ENCODE measurements around the gene SLC7A4. TPM values are rescaled to one million over a fixed set of nuclear protein-coding genes. Genes with fewer than 3 reads are reported as not detected.

SLC7A4 gene
- polyA plus RNA-seq, 1 of the 3 experiments (the other 2 are of a cell fraction), result 0.02 TPM

DNA sequence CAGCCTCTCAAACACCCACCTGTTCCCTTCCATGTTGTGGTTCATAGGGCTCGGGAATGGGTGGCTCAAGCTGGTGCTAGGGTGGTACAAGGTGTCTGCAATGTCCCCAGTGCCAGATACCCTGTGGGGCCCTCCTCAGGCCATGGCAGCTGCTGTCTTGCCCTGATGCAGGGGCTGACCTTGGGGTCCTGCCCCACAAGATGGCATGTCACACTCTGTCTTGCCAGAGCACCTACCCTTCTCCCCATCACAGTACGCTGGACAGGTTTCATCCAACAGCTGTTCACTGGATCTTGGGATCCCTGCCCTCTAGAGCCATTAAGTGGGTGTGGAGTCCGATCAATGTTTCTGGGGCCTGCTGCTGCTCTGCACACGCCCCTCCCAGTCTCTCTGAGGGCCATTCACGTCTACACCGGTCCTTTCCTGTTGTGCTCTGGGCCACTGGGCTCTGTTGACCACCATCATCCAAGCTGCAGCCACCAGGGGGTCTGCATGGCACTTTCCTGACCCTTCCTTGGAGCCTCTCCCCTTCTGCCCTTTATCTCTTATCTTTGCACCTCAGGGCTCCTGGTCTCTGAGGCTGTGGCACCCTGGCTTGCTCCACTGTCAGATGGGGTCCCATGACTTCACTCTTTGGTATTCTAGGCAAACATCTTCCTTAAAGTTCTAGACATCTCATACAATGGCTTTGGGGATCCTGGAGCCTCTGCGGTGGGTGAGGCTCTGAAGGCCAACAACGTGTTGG, 20.5 kb upstream of the SLC7A4 start:
- ChIA-PET CTCF (interaction anchor here (0.7 to 1.4 kb wide), 3 partner anchors 11 to 20 kb away, joined by 3 to 4 read pairs (median 3); no protein-coding TSS in a partner anchor), POLR2A (no interaction called here)

DNA sequence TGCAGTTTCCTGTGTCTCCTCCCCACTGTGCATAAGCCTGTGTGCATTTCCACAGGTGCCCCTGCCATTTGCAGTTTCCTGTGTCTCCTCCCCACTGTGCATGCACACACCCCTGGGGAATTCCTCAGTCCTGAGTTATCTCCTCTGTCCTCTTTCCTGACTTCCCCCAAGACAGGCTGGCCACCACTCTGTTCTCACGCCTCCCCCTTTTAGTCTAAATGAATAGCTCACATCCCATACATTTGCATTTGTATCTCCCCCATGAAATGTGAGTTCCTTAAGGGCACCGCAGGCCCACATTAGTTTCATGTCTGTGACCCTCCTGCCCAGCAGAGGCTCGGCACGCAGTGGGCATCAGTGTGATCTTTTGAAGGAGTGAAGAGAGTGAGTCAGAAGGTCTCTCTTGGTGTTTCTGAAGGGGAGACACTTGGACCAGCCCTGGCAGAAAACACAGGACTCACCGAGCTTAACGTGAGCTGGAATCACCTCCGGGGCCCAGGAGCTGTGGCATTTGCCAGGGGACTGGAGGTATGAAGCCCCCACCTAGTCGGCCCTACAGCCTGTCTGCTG, 19.6 kb upstream of the SLC7A4 start:
- no peak for DNase-seq
- WGBS (ENCODE audit: low lambda C conversion rate), result 74% methylated on average over 5 of the region's 8 CpGs
- CTCF ChIA-PET, result interaction anchor here (0.8 to 1.4 kb wide), 2 partner anchors 12 to 21 kb away, joined by 3 to 4 read pairs; no protein-coding TSS in a partner anchor

More for the DNA sequence above, 20.5 kb upstream of the SLC7A4 start:
- H3K27ac ChIP-seq (ENCODE audit: low read depth in 2 of 2, low read length in 1 of 2), result no peak overlapping the region
- H3K9me2 ChIP-seq, result no peaks in the 10 kb centered on the region
- no peak for TF ChIP-seq SIN3A (IDR thresholded peaks at IDR 0.05; ENCODE audit: borderline replicate concordance, low read depth, low read length)
- no peak for TF ChIP-seq MEF2A (IDR thresholded peaks at IDR 0.05; ENCODE audit: borderline replicate concordance, low read depth)
- TF ChIP-seq EP300 (IDR thresholded peaks at IDR 0.05; ENCODE audit: borderline replicate concordance in 1 of 2, low read depth in 1 of 2, low read length in 1 of 2), result no peak
- no peak for TF ChIP-seq ELF1 (IDR thresholded peaks at IDR 0.05)
- TF ChIP-seq TCF12 (IDR thresholded peaks at IDR 0.05), result no peak
- TF ChIP-seq JUND (IDR thresholded peaks at IDR 0.05), result no peak
- TF ChIP-seq FOXM1 (IDR thresholded peaks at IDR 0.05; ENCODE audit: low read depth), result no peak
- no peak for TF ChIP-seq POLR2AphosphoS5 (IDR thresholded peaks at IDR 0.05; ENCODE audit: low read depth, low read length)
- no peak for TF ChIP-seq NRF1 (IDR thresholded peaks at IDR 0.05; ENCODE audit: low read depth, low read length)
- TF ChIP-seq, protein P1, sequence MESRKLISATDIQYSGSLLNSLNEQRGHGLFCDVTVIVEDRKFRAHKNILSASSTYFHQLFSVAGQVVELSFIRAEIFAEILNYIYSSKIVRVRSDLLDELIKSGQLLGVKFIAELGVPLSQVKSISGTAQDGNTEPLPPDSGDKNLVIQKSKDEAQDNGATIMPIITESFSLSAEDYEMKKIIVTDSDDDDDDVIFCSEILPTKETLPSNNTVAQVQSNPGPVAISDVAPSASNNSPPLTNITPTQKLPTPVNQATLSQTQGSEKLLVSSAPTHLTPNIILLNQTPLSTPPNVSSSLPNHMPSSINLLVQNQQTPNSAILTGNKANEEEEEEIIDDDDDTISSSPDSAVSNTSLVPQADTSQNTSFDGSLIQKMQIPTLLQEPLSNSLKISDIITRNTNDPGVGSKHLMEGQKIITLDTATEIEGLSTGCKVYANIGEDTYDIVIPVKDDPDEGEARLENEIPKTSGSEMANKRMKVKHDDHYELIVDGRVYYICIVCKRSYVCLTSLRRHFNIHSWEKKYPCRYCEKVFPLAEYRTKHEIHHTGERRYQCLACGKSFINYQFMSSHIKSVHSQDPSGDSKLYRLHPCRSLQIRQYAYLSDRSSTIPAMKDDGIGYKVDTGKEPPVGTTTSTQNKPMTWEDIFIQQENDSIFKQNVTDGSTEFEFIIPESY (IDR thresholded peaks at IDR 0.05; ENCODE audit: borderline replicate concordance, low read depth), result no peak
- no peaks in the 10 kb centered on the region for H4K20me1 ChIP-seq (ENCODE audit: insufficient read depth)
- no peaks in the 10 kb centered on the region for H3K27me3 ChIP-seq (ENCODE audit: insufficient read depth)
- H3K4me2 ChIP-seq, result no peak overlapping the region
- no peak overlapping the region for H2AFZ ChIP-seq (ENCODE audit: low read depth)
- no peaks in the 10 kb centered on the region for H3F3A ChIP-seq (replicated peaks; ENCODE audit: insufficient read depth)
- H3K4me3 ChIP-seq (ENCODE audit: low read depth in 2 of 2, low read length in 1 of 2), result no peak overlapping the region
- 47% methylated on average over 7 of the region's 8 CpGs for whole genome bisulfite sequencing (ENCODE audit: low lambda C conversion rate)
- no peaks in the 10 kb centered on the region for H3K9me3 ChIP-seq
- no peaks in the 10 kb centered on the region for H3K36me3 ChIP-seq (replicated peaks in 1 of 2; ENCODE audit: control insufficient read depth in 1 of 2, insufficient read depth in 2 of 2, low read length in 1 of 2)
- no peak for DNase-seq
- no peaks in the 10 kb centered on the region for H3K79me2 ChIP-seq (ENCODE audit: insufficient read depth)
- H3K9ac ChIP-seq, result no peak overlapping the region
- H3K4me1 ChIP-seq (ENCODE audit: control insufficient read depth in 1 of 2, insufficient read depth in 2 of 2, low read depth in 1 of 2, low read length in 1 of 2), result peaks cover 0 to 3% of the 10 kb centered on the region in 2 experiments; a peak in 1 of 4 replicates

More for the DNA sequence above, 19.6 kb upstream of the SLC7A4 start:
- TF ChIP-seq MEF2A (IDR thresholded peaks at IDR 0.05; ENCODE audit: borderline replicate concordance, low read depth) (no peak), GABPA (IDR thresholded peaks at IDR 0.05; ENCODE audit: low read depth) (no peak), NFIC (IDR thresholded peaks at IDR 0.05; ENCODE audit: borderline replicate concordance) (no peak)
- Histone ChIP-seq H3K4me2 (no peak overlapping the region), H3K4me1 (ENCODE audit: control insufficient read depth in 1 of 2, insufficient read depth in 2 of 2, low read depth in 1 of 2, low read length in 1 of 2) (peaks cover 0 to 11% of the 10 kb centered on the region in 2 experiments; a peak in 1 of 4 replicates), H3K9me2 (no peaks in the 10 kb centered on the region), H4K20me1 (ENCODE audit: insufficient read depth) (no peaks in the 10 kb centered on the region), H3K4me3 (ENCODE audit: low read depth in 2 of 2, low read length in 1 of 2) (no peak overlapping the region), H3F3A (replicated peaks; ENCODE audit: insufficient read depth) (no peaks in the 10 kb centered on the region), H3K9me3 (no peaks in the 10 kb centered on the region), H3K27me3 (ENCODE audit: insufficient read depth) (no peaks in the 10 kb centered on the region), H3K27ac (ENCODE audit: low read depth in 2 of 2, low read length in 1 of 2) (no peak overlapping the region), H2AFZ (ENCODE audit: low read depth) (no peak overlapping the region), H3K79me2 (ENCODE audit: insufficient read depth) (no peaks in the 10 kb centered on the region), H3K36me3 (replicated peaks in 1 of 2; ENCODE audit: control insufficient read depth in 1 of 2, insufficient read depth in 2 of 2, low read length in 1 of 2) (no peaks in the 10 kb centered on the region), H3K9ac (no peak overlapping the region)
- POLR2A ChIA-PET, result no interaction called here

All from SK-N-SH (cell line).